Measurements from ENCODE around the gene CUZD1.

Gene CUZD1

GRCh38 chr10:122845783-122846332 is at the start of gene CUZD1:
TSS of gene CUZD1 (minus strand) at chr10:122845857. CDS start at chr10:122845843, 14 bp downstream.
- TF ChIP-seq, protein P1, sequence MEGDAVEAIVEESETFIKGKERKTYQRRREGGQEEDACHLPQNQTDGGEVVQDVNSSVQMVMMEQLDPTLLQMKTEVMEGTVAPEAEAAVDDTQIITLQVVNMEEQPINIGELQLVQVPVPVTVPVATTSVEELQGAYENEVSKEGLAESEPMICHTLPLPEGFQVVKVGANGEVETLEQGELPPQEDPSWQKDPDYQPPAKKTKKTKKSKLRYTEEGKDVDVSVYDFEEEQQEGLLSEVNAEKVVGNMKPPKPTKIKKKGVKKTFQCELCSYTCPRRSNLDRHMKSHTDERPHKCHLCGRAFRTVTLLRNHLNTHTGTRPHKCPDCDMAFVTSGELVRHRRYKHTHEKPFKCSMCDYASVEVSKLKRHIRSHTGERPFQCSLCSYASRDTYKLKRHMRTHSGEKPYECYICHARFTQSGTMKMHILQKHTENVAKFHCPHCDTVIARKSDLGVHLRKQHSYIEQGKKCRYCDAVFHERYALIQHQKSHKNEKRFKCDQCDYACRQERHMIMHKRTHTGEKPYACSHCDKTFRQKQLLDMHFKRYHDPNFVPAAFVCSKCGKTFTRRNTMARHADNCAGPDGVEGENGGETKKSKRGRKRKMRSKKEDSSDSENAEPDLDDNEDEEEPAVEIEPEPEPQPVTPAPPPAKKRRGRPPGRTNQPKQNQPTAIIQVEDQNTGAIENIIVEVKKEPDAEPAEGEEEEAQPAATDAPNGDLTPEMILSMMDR (IDR thresholded peaks at IDR 0.05; ENCODE audit: low read depth, low read length) = no peak
- H3K4me3 ChIP-seq (ENCODE audit: low read depth, low read length) = no peak within 1 kb of the TSS

- TF ChIP-seq, protein P1 (IDR thresholded peaks at IDR 0.05; ENCODE audit: low read depth, low read length) = no peak
- H3K4me3 ChIP-seq (ENCODE audit: low read depth, low read length) = no peak overlapping the region
These were observed 48.7 kb upstream of the CUZD1 start for GRCh38 chr10:122894261-122894944.

DNA sequence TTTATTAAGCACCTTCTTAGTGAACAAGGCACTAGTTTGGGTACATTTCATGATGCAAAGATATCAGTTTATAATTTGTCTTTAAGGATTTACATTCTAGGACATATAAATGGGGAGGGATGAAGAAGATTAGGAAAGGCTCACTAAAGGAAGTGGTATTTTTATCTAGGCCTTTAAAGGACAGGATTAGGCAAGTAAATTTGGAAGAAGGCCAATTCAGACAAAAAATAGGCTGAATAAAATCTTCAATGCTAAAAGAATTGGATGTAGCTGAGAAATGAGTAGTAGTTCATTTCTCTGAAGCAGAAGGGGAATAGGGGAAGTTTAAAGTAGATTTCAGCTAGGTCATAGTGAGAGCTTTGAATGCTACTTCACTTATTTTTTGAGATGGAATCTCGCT is 38.5 kb upstream of the CUZD1 start:
- TF ChIP-seq, protein P1 (IDR thresholded peaks at IDR 0.05; ENCODE audit: low read depth, low read length) = no peak
- H3K4me3 ChIP-seq (ENCODE audit: low read depth, low read length) = no peak overlapping the region

DNA sequence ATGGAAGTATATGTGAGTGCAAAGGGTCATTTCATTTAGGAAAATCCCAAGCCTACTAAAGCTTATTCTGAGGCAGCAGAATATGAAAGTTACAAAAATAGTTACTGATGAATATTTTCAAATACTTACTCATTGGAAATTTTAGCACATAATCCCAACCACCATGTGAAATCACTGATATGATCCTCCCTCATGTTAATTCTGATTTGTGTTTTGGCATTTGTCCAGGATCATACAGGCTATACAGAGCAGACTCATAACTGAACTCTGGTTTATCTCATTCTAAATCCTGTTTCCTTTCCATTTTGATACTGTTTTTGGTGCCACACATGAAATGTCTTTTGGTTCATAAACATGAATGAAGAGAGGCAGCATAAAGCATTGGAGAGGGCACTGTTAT is 37.1 kb upstream of the CUZD1 start:
- no peak overlapping the region for H3K4me3 ChIP-seq (ENCODE audit: low read depth, low read length)

GRCh38 chr10:122879339-122880273 is 33.9 kb upstream of the CUZD1 start, which contains the start of gene FAM24B:
TSS of gene FAM24B (minus strand) at chr10:122879581. CDS start at chr10:122850515, 29,066 bp downstream.
- peak within 1 kb of the TSS; percentile 65 for H3K4me3 ChIP-seq (ENCODE audit: low read depth, low read length)
- TF ChIP-seq, protein P1 (IDR thresholded peaks at IDR 0.05; ENCODE audit: low read depth, low read length) = no peak

More for the DNA sequence above, 37.1 kb upstream of the CUZD1 start:
- TF ChIP-seq, protein P1 (IDR thresholded peaks at IDR 0.05; ENCODE audit: low read depth, low read length) = no peak

- TF ChIP-seq, protein P1 (IDR thresholded peaks at IDR 0.05; ENCODE audit: low read depth, low read length) = no peak
- peak overlapping the region; percentile 65 for H3K4me3 ChIP-seq (ENCODE audit: low read depth, low read length)
These were observed 33.2 kb upstream of the CUZD1 start for GRCh38 chr10:122878799-122879338.

All from WI38 (cell line).